Measurements from ENCODE around the gene ZNF574.

DNA sequence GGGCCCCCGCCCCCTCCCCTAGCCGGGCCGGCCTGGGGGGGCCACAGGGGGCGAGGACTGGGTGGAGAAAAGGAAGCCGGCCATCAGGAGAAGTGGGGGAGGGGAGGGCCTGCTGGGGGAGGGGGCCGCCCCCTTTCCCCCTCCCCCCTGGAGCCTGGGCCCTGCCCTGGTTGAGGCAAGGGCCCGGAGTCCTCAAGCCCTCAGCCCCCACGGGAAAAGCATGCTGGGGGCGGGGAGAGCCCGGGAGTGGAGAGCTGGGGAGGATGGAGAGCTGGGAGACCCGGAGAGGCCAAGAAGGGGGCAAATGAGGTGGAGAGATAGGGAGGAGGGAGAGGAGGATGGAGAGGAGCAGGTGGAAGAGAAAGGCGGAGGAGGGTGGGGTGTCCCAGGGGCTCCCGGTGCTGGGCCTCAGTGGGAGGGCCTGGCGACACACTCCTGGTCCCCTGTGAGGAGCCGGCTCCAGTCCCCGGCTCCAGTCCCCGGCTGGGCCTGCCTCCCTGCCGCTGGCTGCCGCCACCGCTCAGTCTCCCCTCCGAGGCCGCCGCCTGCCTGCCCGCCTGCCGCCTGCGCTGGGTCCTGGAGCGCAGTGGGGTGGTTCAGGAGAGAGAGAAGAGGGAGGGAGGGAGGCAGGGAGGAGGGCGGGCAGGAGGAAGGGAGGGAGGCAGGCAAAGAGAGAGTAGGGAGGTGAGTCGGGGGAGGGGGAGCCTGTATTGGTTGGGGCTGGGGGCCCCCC is 6.2 kb upstream of the ZNF574 start, which contains the start of gene GRIK5:
- no peak for TF ChIP-seq CTCF (conservative IDR thresholded peaks at IDR 0.05 in 1 of 2, IDR thresholded peaks at IDR 0.05 in 1 of 2; ENCODE audit: low read depth in 1 of 2, low read length in 2 of 2)
- no peak for TF ChIP-seq EZH2 (IDR thresholded peaks at IDR 0.05; ENCODE audit: low read length, missing control alignments)

Data from fibroblast of lung (primary cell).